HG02798 (cell line): ENCODE data around the gene FAM234B.
"Not testable (repeated sequence)": the region's sequence is repeated elsewhere in the genome, so short reads cannot be mapped to it uniquely, and the experiment has no call there.

Source experiments
- ATAC-seq: cut with Tn5 transposase; IDR thresholded peaks from one replicate; pipeline ENCODE4 v1.9.1; 2021; ENCODE audit warnings: mild to moderate bottlenecking; ENCODE audit not compliant: unreplicated experiment, poor library complexity

Gene FAM234B

GRCh38 chr12:13022851-13023271 is 21.3 kb upstream of the FAM234B start:
- ATAC-seq, result no peak

GRCh38 chr12:13023811-13024530 is 20.2 kb upstream of the FAM234B start:
- no peak for ATAC-seq

GRCh38 chr12:13024531-13024916 is 19.7 kb upstream of the FAM234B start:
- no peak for ATAC-seq

GRCh38 chr12:13026286-13026685 is 17.9 kb upstream of the FAM234B start:
- ATAC-seq, result no peak

GRCh38 chr12:13027032-13027431 is 17.1 kb upstream of the FAM234B start:
- no peak for ATAC-seq

- no peak for ATAC-seq
Observed at GRCh38 chr12:13027508-13027907, 16.7 kb upstream of the FAM234B start.

- no peak for ATAC-seq
Observed at GRCh38 chr12:13028825-13029570, 15.2 kb upstream of the FAM234B start.

- no peak for ATAC-seq
Observed at GRCh38 chr12:13030541-13031291, 13.5 kb upstream of the FAM234B start.

- no peak for ATAC-seq
Observed at GRCh38 chr12:13032164-13032563, 12.0 kb upstream of the FAM234B start.

GRCh38 chr12:13033476-13033875 is 10.7 kb upstream of the FAM234B start:
- no peak for ATAC-seq

- not testable (repeated sequence) for ATAC-seq
Observed at GRCh38 chr12:13035335-13035734, 8.8 kb upstream of the FAM234B start.

GRCh38 chr12:13036881-13037280 is 7.3 kb upstream of the FAM234B start:
- ATAC-seq, result no peak

GRCh38 chr12:13038491-13039161 is 5.6 kb upstream of the FAM234B start:
- no peak for ATAC-seq

GRCh38 chr12:13039328-13039956 is 4.7 kb upstream of the FAM234B start:
- ATAC-seq, result no peak

GRCh38 chr12:13041224-13041623 is 3.0 kb upstream of the FAM234B start:
- no peak for ATAC-seq

GRCh38 chr12:13042666-13043230 is 1.4 kb upstream of the FAM234B start:
- no peak for ATAC-seq

GRCh38 chr12:13044906-13045299 is 722 bp downstream of the FAM234B start:
- no peak for ATAC-seq

- no peak for ATAC-seq
Observed at GRCh38 chr12:13045816-13046215, 1.6 kb downstream of the FAM234B start.

GRCh38 chr12:13046964-13047363 is 2.8 kb downstream of the FAM234B start:
- no peak for ATAC-seq

- no peak for ATAC-seq
Observed at GRCh38 chr12:13049816-13050215, 5.6 kb downstream of the FAM234B start.
